Neutrophil (primary cell): Measurements from ENCODE around the gene AGPAT4.

Experiments
- H3K27ac ChIP-seq: fragments of 200-600 bp; sonication (generic); 2 replicates; pipeline ENCODE4 v1.5.1; 2016; ENCODE audit warnings: mild to moderate bottlenecking, moderate library complexity
- H3K27me3 ChIP-seq: fragments of 200-600 bp; sonication (generic); 2 replicates; pipeline ENCODE4 v1.6.0; 2016; ENCODE audit warnings: mild to moderate bottlenecking
- H3K36me3 ChIP-seq: fragments of 200-600 bp; sonication (generic); 2 replicates; pipeline ENCODE4 v1.5.1; 2017
- H3K4me1 ChIP-seq, 2 experiments: fragments of 200-600 bp in 1 of 2; sonication (generic) in 1 of 2; 1 replicate in 1 of 2; 2 replicates in 1 of 2; pipeline versions ENCODE4 v1.5.1 to v1.6.1; 2013 to 2016; ENCODE audit warnings: low read depth in 1 of 2, low read length in 1 of 2, mild to moderate bottlenecking in 1 of 2, moderate library complexity in 1 of 2; ENCODE audit not compliant: control insufficient read depth in 1 of 2, insufficient read depth in 1 of 2
- H3K4me3 ChIP-seq, 2 experiments: fragments of 200-600 bp in 1 of 2; sonication (generic) in 1 of 2; 1 replicate in 1 of 2; 2 replicates in 1 of 2; pipeline ENCODE4 v1.5.1; 2013 to 2016; ENCODE audit warnings: low read depth in 1 of 2, low read length in 1 of 2, mild to moderate bottlenecking in 1 of 2, moderate library complexity in 1 of 2
- H3K9me3 ChIP-seq: fragments of 200-600 bp; sonication (generic); 2 replicates; pipeline ENCODE4 v1.5.1; 2016
- CTCF ChIP-seq: fragments of 200-600 bp; sonication (generic); IDR thresholded peaks from 2 replicates; pipeline ENCODE4 v1.5.1; 2016; ENCODE audit warnings: antibody characterized with exemption

AGPAT4 gene

GRCh38 chr6:161265975-161266374 lies 7.9 kb downstream of the AGPAT4 start:
- H3K27ac ChIP-seq: no peak overlapping the region
- H3K9me3 ChIP-seq: no peaks in the 10 kb centered on the region
- peaks cover 0 to 6% of the 10 kb centered on the region in 2 experiments for H3K4me1 ChIP-seq
- no peak for TF ChIP-seq CTCF
- H3K27me3 ChIP-seq: no peaks in the 10 kb centered on the region
- H3K36me3 ChIP-seq: no peaks in the 10 kb centered on the region
- no peak overlapping the region for H3K4me3 ChIP-seq

- Histone ChIP-seq H3K27ac (no peak overlapping the region), H3K36me3 (no peaks in the 10 kb centered on the region), H3K9me3 (no peaks in the 10 kb centered on the region), H3K4me1 (peaks cover 0 to 6% of the 10 kb centered on the region in 2 experiments), H3K27me3 (no peaks in the 10 kb centered on the region), H3K4me3 (no peak overlapping the region)
- TF ChIP-seq CTCF: no peak
These were observed 8.3 kb downstream of the AGPAT4 start for GRCh38 chr6:161265554-161265953.

- no peaks in the 10 kb centered on the region for H3K27me3 ChIP-seq
- no peak overlapping the region for H3K4me3 ChIP-seq
- no peaks in the 10 kb centered on the region for H3K9me3 ChIP-seq
- H3K36me3 ChIP-seq: no peaks in the 10 kb centered on the region
- no peaks in the 10 kb centered on the region for H3K4me1 ChIP-seq
- no peak for TF ChIP-seq CTCF
- H3K27ac ChIP-seq: no peak overlapping the region
These were observed 9.7 kb downstream of the AGPAT4 start for GRCh38 chr6:161264181-161264580.

- no peak overlapping the region for H3K27ac ChIP-seq
- no peak overlapping the region for H3K4me3 ChIP-seq
- H3K36me3 ChIP-seq: no peaks in the 10 kb centered on the region
- H3K4me1 ChIP-seq: no peaks in the 10 kb centered on the region
- TF ChIP-seq CTCF: no peak
- no peaks in the 10 kb centered on the region for H3K9me3 ChIP-seq
- no peaks in the 10 kb centered on the region for H3K27me3 ChIP-seq
These were observed 12.0 kb downstream of the AGPAT4 start for GRCh38 chr6:161261816-161262215.

- Histone ChIP-seq H3K4me3 (no peak overlapping the region), H3K9me3 (no peaks in the 10 kb centered on the region), H3K4me1 (no peaks in the 10 kb centered on the region), H3K36me3 (no peaks in the 10 kb centered on the region), H3K27me3 (no peaks in the 10 kb centered on the region), H3K27ac (no peak overlapping the region)
- no peak for TF ChIP-seq CTCF
These were observed 12.5 kb downstream of the AGPAT4 start for GRCh38 chr6:161261325-161261724.

- Histone ChIP-seq H3K4me3 (no peak overlapping the region), H3K4me1 (no peaks in the 10 kb centered on the region), H3K9me3 (no peaks in the 10 kb centered on the region)
These were observed 14.6 kb downstream of the AGPAT4 start for GRCh38 chr6:161259302-161259701.

More at GRCh38 chr6:161259302-161259701, 14.6 kb downstream of the AGPAT4 start:
- TF ChIP-seq CTCF: no peak
- Histone ChIP-seq H3K27me3 (no peaks in the 10 kb centered on the region), H3K27ac (no peak overlapping the region), H3K36me3 (no peaks in the 10 kb centered on the region)
